ENCODE measurements around the gene TRIM62. TPM values are rescaled to one million over a fixed set of nuclear protein-coding genes. Genes with fewer than 3 reads are reported as not detected.
"Not testable (repeated sequence)": the region's sequence is repeated elsewhere in the genome, so short reads cannot be mapped to it uniquely, and the experiment has no call there.

TRIM62 gene
- total RNA-seq, 1 donor from 2014 or later, result 8.8 TPM

GRCh38 chr1:33140153-33141149, 41.4 kb downstream of the TRIM62 start:
- intact Hi-C loops (cut with DNase I), result no loop called here
- Histone ChIP-seq H3K36me3 (no peaks in the 10 kb centered on the region), H3K4me3 (no peak overlapping the region), H3K27me3 (no peaks in the 10 kb centered on the region), H3K27ac (no peak overlapping the region), H3K4me1 (no peaks in the 10 kb centered on the region), H3K9me3 (no peaks in the 10 kb centered on the region)
- no peak for TF ChIP-seq POLR2AphosphoS5 (IDR thresholded peaks at IDR 0.05; ENCODE audit: insufficient read depth in 1 of 2, low read depth in 1 of 2)
- TF ChIP-seq CTCF (IDR thresholded peaks at IDR 0.05), result no peak
- TF ChIP-seq POLR2A (IDR thresholded peaks at IDR 0.05), result no peak
- no peak for DNase-seq (ENCODE audit: extremely low spot score in 2 of 2)

- no peak overlapping the region for H3K4me3 ChIP-seq
- intact Hi-C loops (cut with DNase I), result no loop called here
- no peaks in the 10 kb centered on the region for H3K4me1 ChIP-seq
- no peaks in the 10 kb centered on the region for H3K9me3 ChIP-seq
- no peak overlapping the region for H3K27ac ChIP-seq
- H3K27me3 ChIP-seq, result no peaks in the 10 kb centered on the region
- TF ChIP-seq CTCF (IDR thresholded peaks at IDR 0.05) (peak in 1 of 3 experiments; percentile 19), POLR2A (IDR thresholded peaks at IDR 0.05) (no peak)
- DNase-seq (ENCODE audit: extremely low spot score in 2 of 2), result no peak
- H3K36me3 ChIP-seq, result no peaks in the 10 kb centered on the region
Measured at GRCh38 chr1:33137800-33138199, 44.0 kb downstream of the TRIM62 start.

- H3K27me3 ChIP-seq; DNase-seq (ENCODE audit: extremely low spot score in 2 of 2); H3K9me3 ChIP-seq; H3K27ac ChIP-seq; intact Hi-C loops (cut with DNase I); H3K4me3 ChIP-seq; H3K36me3 ChIP-seq; H3K4me1 ChIP-seq: not testable (repeated sequence)
Measured at GRCh38 chr1:33136041-33136440, 45.8 kb downstream of the TRIM62 start.

GRCh38 chr1:33133478-33134105, 48.3 kb downstream of the TRIM62 start:
- H3K9me3 ChIP-seq, result no peaks in the 10 kb centered on the region
- peaks cover under 1% of the 10 kb centered on the region for H3K4me1 ChIP-seq
- H3K4me3 ChIP-seq, result no peak overlapping the region
- H3K27me3 ChIP-seq, result no peaks in the 10 kb centered on the region
- TF ChIP-seq POLR2AphosphoS5 (IDR thresholded peaks at IDR 0.05; ENCODE audit: insufficient read depth in 1 of 2, low read depth in 1 of 2) (no peak), CTCF (IDR thresholded peaks at IDR 0.05) (no peak), POLR2A (IDR thresholded peaks at IDR 0.05) (no peak)
- intact Hi-C loops (cut with DNase I), result no loop called here
- DNase-seq (ENCODE audit: extremely low spot score in 2 of 2), result no peak
- H3K36me3 ChIP-seq, result no peaks in the 10 kb centered on the region
- no peak overlapping the region for H3K27ac ChIP-seq

- Histone ChIP-seq H3K9me3 (no peaks in the 10 kb centered on the region), H3K4me3 (no peak overlapping the region), H3K4me1 (peaks cover 10% of the 10 kb centered on the region), H3K36me3 (no peaks in the 10 kb centered on the region), H3K27me3 (no peaks in the 10 kb centered on the region), H3K27ac (no peak overlapping the region)
- TF ChIP-seq POLR2A (IDR thresholded peaks at IDR 0.05), result no peak
- TF ChIP-seq CTCF (IDR thresholded peaks at IDR 0.05), result no peak
- TF ChIP-seq POLR2AphosphoS5 (IDR thresholded peaks at IDR 0.05; ENCODE audit: insufficient read depth in 1 of 2, low read depth in 1 of 2), result no peak
- no peak for DNase-seq (ENCODE audit: extremely low spot score in 2 of 2)
- intact Hi-C loops (cut with DNase I), result no loop called here
Measured at GRCh38 chr1:33132549-33132948, 49.3 kb downstream of the TRIM62 start.

All from vagina (tissue), 2 donors.